Panc1 (cell line): ENCODE data around the gene AVEN. TPM values are rescaled to one million over a fixed set of nuclear protein-coding genes. Genes with fewer than 3 reads are reported as not detected.

Source experiments
- ATAC-seq: fragments of 200-7000 bp; cut with Tn5 transposase; 2 replicates; pipeline ENCODE4 v1.9.1; 2020; ENCODE audit warnings: mild to moderate bottlenecking, moderate library complexity
- BruUV-seq: library from RNA; stranded (reverse); fragments of 400-500 nt; replicated peaks from 2 replicates; lab custom pipeline; 2021; lab: Mats Ljungman, UMichigan
- CTCF ChIA-PET: fragments of 300-600 bp; sonication (Branson Sonifier 250); formaldehyde crosslinking; loops from one replicate; lab custom pipeline; 2022; ENCODE audit warnings: antibody characterized with exemption; lab: Charles Lee
- POLR2A ChIA-PET: fragments of 300-600 bp; sonication (Branson Sonifier 250); formaldehyde crosslinking; loops from one replicate; lab custom pipeline; 2022; ENCODE audit warnings: antibody characterized with exemption; lab: Charles Lee
- DNase-seq: peaks from one replicate; pipeline ENCODE4 v3.0.0-alpha.2; 2010; ENCODE audit warnings: low read depth, low spot score
- H3K27ac ChIP-seq: 2 replicates; pipeline ENCODE4 v1.5.1; 2011; ENCODE audit warnings: mild to moderate bottlenecking, low read length, inconsistent platforms
- H3K27me3 ChIP-seq: fragments of 200-500 bp; sonication (Bioruptor generic); 2 replicates; pipeline ENCODE4 v1.6.0; 2014; ENCODE audit warnings: low read length, inconsistent platforms; ENCODE audit not compliant: control insufficient read depth, insufficient read depth
- H3K36me3 ChIP-seq: fragments of 200-500 bp; sonication (Bioruptor generic); 2 replicates; pipeline ENCODE4 v1.5.1; 2014; ENCODE audit warnings: inconsistent platforms, mild to moderate bottlenecking, low read length, moderate library complexity; ENCODE audit not compliant: control insufficient read depth, insufficient read depth
- H3K4me1 ChIP-seq: 2 replicates; pipeline ENCODE4 v1.5.1; 2011; ENCODE audit warnings: inconsistent platforms, mild to moderate bottlenecking, low read length, moderate library complexity; ENCODE audit not compliant: control insufficient read depth, insufficient read depth
- H3K4me3 ChIP-seq, 2 experiments: 2 replicates each; pipeline ENCODE4 v1.5.1; 2011 to 2012; ENCODE audit warnings: low read depth in 2 of 2, low read length in 2 of 2, mild to moderate bottlenecking in 2 of 2, inconsistent platforms in 1 of 2, moderate library complexity in 1 of 2
- H3K9me3 ChIP-seq: fragments of 200-500 bp; sonication (Bioruptor generic); 2 replicates; pipeline ENCODE4 v1.5.1; 2014; ENCODE audit warnings: low read depth, mild to moderate bottlenecking, inconsistent platforms, low read length, moderate library complexity; ENCODE audit not compliant: control insufficient read depth, insufficient read depth
- POLR2AphosphoS5 ChIP-seq: IDR thresholded peaks from 2 replicates; pipeline ENCODE4 v1.6.1; 2012; ENCODE audit warnings: mild to moderate bottlenecking, low read depth, low read length, moderate library complexity
- REST ChIP-seq, 2 experiments: IDR thresholded peaks; 2 replicates each; pipeline ENCODE4 v1.6.1; 2011 to 2012; ENCODE audit warnings: low read depth in 2 of 2, control low read depth in 1 of 2, low read length in 1 of 2, mild to moderate bottlenecking in 1 of 2, moderate library complexity in 1 of 2; ENCODE audit not compliant: insufficient read depth in 1 of 2
- SIN3A ChIP-seq: IDR thresholded peaks from 2 replicates; pipeline ENCODE4 v1.6.1; 2012; ENCODE audit warnings: low read depth, mild to moderate bottlenecking, low read length, moderate library complexity, borderline replicate concordance; ENCODE audit not compliant: insufficient read depth
- TCF7L2 ChIP-seq: IDR thresholded peaks from 2 replicates; pipeline ENCODE4 v1.6.1; 2011; ENCODE audit warnings: mild to moderate bottlenecking, low read depth, low read length, inconsistent platforms
- in situ Hi-C: cut with HindIII; loops from 2 replicates; pipeline ENCODE4 v1.10.0; 2016; ENCODE audit warnings: low sequenced_read_pairs, low pct_unique_long_range_greater_than_20kb
- intact Hi-C: fragments of 100-400 bp; cut with micrococcal nuclease; formaldehyde crosslinking; loops from one replicate; pipeline ENCODE4 v1.10.0; 2022; ENCODE audit not compliant: unreplicated experiment
- total RNA-seq: library from RNA; stranded (reverse); gene quantifications from one replicate; pipeline ENCODE4 v1.2.1, GENCODE V29; 2021; ENCODE audit not compliant: unreplicated experiment
- TF ChIP-seq, protein P1 (sequence below): fragments of 450-650 bp; IDR thresholded peaks from 2 replicates; pipeline ENCODE4 v1.5.1; 2017; ENCODE audit warnings: mild to moderate bottlenecking

Gene AVEN
- total RNA-seq, 1 experiment from 2014 or later: 18.4 TPM

DNA sequence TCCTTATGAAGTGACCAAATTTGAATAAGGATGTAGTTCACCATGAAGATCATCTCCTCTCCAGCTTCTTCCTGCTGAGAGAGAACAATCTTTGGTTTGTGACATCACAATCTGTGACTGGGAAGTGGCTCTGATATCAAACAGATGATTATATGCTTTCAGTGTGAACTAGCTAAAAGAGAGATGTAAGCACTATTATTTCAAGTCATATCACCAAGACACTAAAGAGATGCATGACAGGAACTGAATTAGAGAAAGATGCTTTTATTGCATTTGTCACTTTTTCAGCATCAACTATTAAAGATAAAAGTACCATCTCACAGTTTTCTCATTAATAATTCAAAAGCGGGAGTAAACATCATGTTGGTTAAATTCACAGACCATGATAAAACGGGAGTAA is 67.2 kb downstream of the AVEN start:
- DNase-seq: no peak
- no TSS peak for BruUV-seq
- intact Hi-C loops (loop anchor here (5.0 kb wide), 1 partner anchor 235 kb away; no protein-coding TSS in a partner anchor), in situ Hi-C loops (no loop called here)
- H3K27ac ChIP-seq: no peak overlapping the region
- ChIA-PET POLR2A (no interaction called here), CTCF (no interaction called here)
- H3K4me3 ChIP-seq: no peak overlapping the region
- no peak for ATAC-seq
- no peaks in the 10 kb centered on the region for H3K9me3 ChIP-seq
- TF ChIP-seq, protein P1, sequence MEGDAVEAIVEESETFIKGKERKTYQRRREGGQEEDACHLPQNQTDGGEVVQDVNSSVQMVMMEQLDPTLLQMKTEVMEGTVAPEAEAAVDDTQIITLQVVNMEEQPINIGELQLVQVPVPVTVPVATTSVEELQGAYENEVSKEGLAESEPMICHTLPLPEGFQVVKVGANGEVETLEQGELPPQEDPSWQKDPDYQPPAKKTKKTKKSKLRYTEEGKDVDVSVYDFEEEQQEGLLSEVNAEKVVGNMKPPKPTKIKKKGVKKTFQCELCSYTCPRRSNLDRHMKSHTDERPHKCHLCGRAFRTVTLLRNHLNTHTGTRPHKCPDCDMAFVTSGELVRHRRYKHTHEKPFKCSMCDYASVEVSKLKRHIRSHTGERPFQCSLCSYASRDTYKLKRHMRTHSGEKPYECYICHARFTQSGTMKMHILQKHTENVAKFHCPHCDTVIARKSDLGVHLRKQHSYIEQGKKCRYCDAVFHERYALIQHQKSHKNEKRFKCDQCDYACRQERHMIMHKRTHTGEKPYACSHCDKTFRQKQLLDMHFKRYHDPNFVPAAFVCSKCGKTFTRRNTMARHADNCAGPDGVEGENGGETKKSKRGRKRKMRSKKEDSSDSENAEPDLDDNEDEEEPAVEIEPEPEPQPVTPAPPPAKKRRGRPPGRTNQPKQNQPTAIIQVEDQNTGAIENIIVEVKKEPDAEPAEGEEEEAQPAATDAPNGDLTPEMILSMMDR: no peak
- TF ChIP-seq POLR2AphosphoS5 (no peak), TCF7L2 (no peak), SIN3A (no peak), REST (IDR thresholded peaks at IDR 0.05; ENCODE audit: insufficient read depth in 1 of 2, low read depth in 2 of 2, low read length in 1 of 2) (no peak)
- H3K27me3 ChIP-seq: no peaks in the 10 kb centered on the region
- no peaks in the 10 kb centered on the region; the same call in 1 of the 2 replicates for H3K4me1 ChIP-seq
- H3K36me3 ChIP-seq: no peaks in the 10 kb centered on the region

GRCh38 chr15:33968821-33969220 is 70.2 kb downstream of the AVEN start:
- no peaks in the 10 kb centered on the region for H3K36me3 ChIP-seq
- no peak overlapping the region for H3K4me3 ChIP-seq
- in situ Hi-C loops: no loop called here
- DNase-seq: no peak
- POLR2A ChIA-PET: no interaction called here
- CTCF ChIA-PET: interaction anchor here (0.6 kb wide), 1 partner anchor 51 kb away, joined by 5 read pairs; no protein-coding TSS in a partner anchor
- H3K27ac ChIP-seq: no peak overlapping the region
- BruUV-seq: no TSS peak
- intact Hi-C loops: no loop called here
- H3K4me1 ChIP-seq: no peaks in the 10 kb centered on the region; the same call in 1 of the 2 replicates
- H3K9me3 ChIP-seq: no peaks in the 10 kb centered on the region
- TF ChIP-seq REST (IDR thresholded peaks at IDR 0.05; ENCODE audit: insufficient read depth in 1 of 2, low read depth in 2 of 2, low read length in 1 of 2) (no peak), TCF7L2 (no peak), SIN3A (no peak), POLR2AphosphoS5 (no peak)
- TF ChIP-seq, protein P1: no peak
- no peaks in the 10 kb centered on the region for H3K27me3 ChIP-seq
- no peak for ATAC-seq
